HG03280 (cell line): Measurements from ENCODE around the gene AKR1C8.

Source experiments
- ATAC-seq: cut with Tn5 transposase; IDR thresholded peaks from one replicate; pipeline ENCODE4 v1.9.1; 2021; ENCODE audit warnings: mild to moderate bottlenecking, moderate library complexity; ENCODE audit not compliant: unreplicated experiment

Gene AKR1C8

GRCh38 chr10:5108658-5109416 is 76.1 kb downstream of the AKR1C8 start:
- ATAC-seq, result no peak

- no peak for ATAC-seq
These were observed 77.0 kb downstream of the AKR1C8 start for GRCh38 chr10:5107860-5108526.

GRCh38 chr10:5106553-5106952 is 78.4 kb downstream of the AKR1C8 start:
- ATAC-seq, result no peak

- ATAC-seq, result no peak
These were observed 79.3 kb downstream of the AKR1C8 start for GRCh38 chr10:5105626-5106025.
